Mesothelial cell of epicardium (in vitro differentiated cells): ENCODE results near the gene RFTN1. TPM values are rescaled to one million over a fixed set of nuclear protein-coding genes. Genes with fewer than 3 reads are reported as not detected.

Experiments used
- DNase-seq, 2 experiments: peaks; one replicate each; pipeline ENCODE4 v3.0.0; 2021; ENCODE audit warnings: low spot score in 2 of 2; ENCODE audit not compliant: unreplicated experiment in 2 of 2
- H3K27ac Mint-ChIP-seq: 2 replicates; pipeline ENCODE4 v1.8.0; 2021; ENCODE audit warnings: mixed read lengths
- H3K27me3 Mint-ChIP-seq: 2 replicates; pipeline ENCODE4 v1.8.0; 2021; ENCODE audit warnings: low read depth, mixed read lengths
- H3K36me3 Mint-ChIP-seq: 2 replicates; pipeline ENCODE4 v1.8.0; 2021; ENCODE audit warnings: mixed read lengths
- H3K4me1 Mint-ChIP-seq: 2 replicates; pipeline ENCODE4 v1.8.0; 2021; ENCODE audit warnings: mixed read lengths
- H3K4me3 Mint-ChIP-seq: 2 replicates; pipeline ENCODE4 v1.8.0; 2021; ENCODE audit warnings: mild to moderate bottlenecking, moderate library complexity, mixed read lengths
- H3K9me3 Mint-ChIP-seq: 2 replicates; pipeline ENCODE4 v1.8.0; 2021; ENCODE audit warnings: mixed read lengths
- CTCF ChIP-seq: fragments of 200-600 bp; sonication (generic); IDR thresholded peaks from one replicate; pipeline ENCODE4 v1.5.0; 2021; ENCODE audit warnings: antibody characterized with exemption; ENCODE audit not compliant: unreplicated experiment
- total RNA-seq: library from RNA; stranded (reverse); gene quantifications from 3 replicates; pipeline ENCODE4 v1.2.1, GENCODE V29; 2021

The RFTN1 gene
- total RNA-seq, 1 donor from 2014 or later = 10.0 TPM

GRCh38 chr3:16545413-16546185 is 32.1 kb upstream of the RFTN1 start:
- peaks cover 3% of the 10 kb centered on the region for H3K4me1 Mint-ChIP-seq
- H3K9me3 Mint-ChIP-seq = no peaks in the 10 kb centered on the region
- no peaks in the 10 kb centered on the region for H3K36me3 Mint-ChIP-seq
- no peak for TF ChIP-seq CTCF
- DNase-seq = no peak
- no peak overlapping the region for H3K27ac Mint-ChIP-seq
- peaks cover 35% of the 10 kb centered on the region for H3K27me3 Mint-ChIP-seq
- H3K4me3 Mint-ChIP-seq = no peak overlapping the region

- H3K27ac Mint-ChIP-seq = no peak overlapping the region
- H3K4me3 Mint-ChIP-seq = no peak overlapping the region
- peaks cover 54% of the 10 kb centered on the region for H3K27me3 Mint-ChIP-seq
- TF ChIP-seq CTCF = no peak
- DNase-seq = no peak
- H3K4me1 Mint-ChIP-seq = no peaks in the 10 kb centered on the region
- no peaks in the 10 kb centered on the region for H3K36me3 Mint-ChIP-seq
- no peaks in the 10 kb centered on the region for H3K9me3 Mint-ChIP-seq
Observed at GRCh38 chr3:16543242-16543864, 29.9 kb upstream of the RFTN1 start.

GRCh38 chr3:16538507-16538906 is 25.0 kb upstream of the RFTN1 start:
- peaks cover 46% of the 10 kb centered on the region for H3K27me3 Mint-ChIP-seq
- no peaks in the 10 kb centered on the region for H3K4me1 Mint-ChIP-seq
- H3K9me3 Mint-ChIP-seq = no peaks in the 10 kb centered on the region

GRCh38 chr3:16536996-16537395 is 23.5 kb upstream of the RFTN1 start:
- no peak for TF ChIP-seq CTCF
- no peak overlapping the region for H3K4me3 Mint-ChIP-seq
- H3K27ac Mint-ChIP-seq = no peak overlapping the region
- peaks cover 40% of the 10 kb centered on the region for H3K27me3 Mint-ChIP-seq
- no peaks in the 10 kb centered on the region for H3K9me3 Mint-ChIP-seq
- H3K4me1 Mint-ChIP-seq = no peaks in the 10 kb centered on the region
- H3K36me3 Mint-ChIP-seq = no peaks in the 10 kb centered on the region
- no peak for DNase-seq

More at GRCh38 chr3:16538507-16538906, 25.0 kb upstream of the RFTN1 start:
- no peaks in the 10 kb centered on the region for H3K36me3 Mint-ChIP-seq
- TF ChIP-seq CTCF = no peak
- H3K4me3 Mint-ChIP-seq = no peak overlapping the region
- no peak overlapping the region for H3K27ac Mint-ChIP-seq
- DNase-seq = no peak

GRCh38 chr3:16536344-16536663 is 22.8 kb upstream of the RFTN1 start:
- Mint-ChIP-seq H3K27ac (no peak overlapping the region), H3K4me3 (no peak overlapping the region)

More at GRCh38 chr3:16536344-16536663, 22.8 kb upstream of the RFTN1 start:
- Mint-ChIP-seq H3K36me3 (no peaks in the 10 kb centered on the region), H3K4me1 (no peaks in the 10 kb centered on the region), H3K9me3 (no peaks in the 10 kb centered on the region), H3K27me3 (peaks cover 42% of the 10 kb centered on the region)
- DNase-seq = no peak
- no peak for TF ChIP-seq CTCF
